B cell (primary cell): Measurements from ENCODE around the gene PDE11A. TPM values are rescaled to one million over a fixed set of nuclear protein-coding genes. Genes with fewer than 3 reads are reported as not detected.

Experiments used
- ATAC-seq: fragments of 200-7000 bp; cut with Tn5 transposase; one replicate; pipeline ENCODE4 v1.10.0; 2021; ENCODE audit warnings: low read depth, mild to moderate bottlenecking, moderate number of reproducible peaks, moderate library complexity
- CTCF ChIA-PET: fragments of 350-600 bp; sonication (Branson Sonifier 250); formaldehyde crosslinking; loops from one replicate; lab custom pipeline; 2021; ENCODE audit warnings: antibody characterized with exemption, inconsistent platforms; lab: Charles Lee
- POLR2A ChIA-PET: fragments of 350-600 bp; sonication (Branson Sonifier 250); formaldehyde crosslinking; loops from one replicate; lab custom pipeline; 2021; ENCODE audit warnings: antibody characterized with exemption; lab: Charles Lee
- DNase-seq: peaks from one replicate; pipeline ENCODE4 v3.0.0; 2013
- H2AFZ ChIP-seq: 2 replicates; pipeline ENCODE4 v1.6.1; 2012; ENCODE audit warnings: mild to moderate bottlenecking, low read depth, low read length; ENCODE audit not compliant: insufficient read depth, poor library complexity, severe bottlenecking
- H3K27ac ChIP-seq, 2 donors: 1 replicate in 1 of 2; 2 replicates in 1 of 2; pipeline ENCODE4 v1.5.1; 2012 to 2013; ENCODE audit warnings: low read length in 2 of 2, mild to moderate bottlenecking in 2 of 2, moderate library complexity in 1 of 2
- H3K27me3 ChIP-seq, 4 experiments: fragments of 200-600 bp in 1 of 4; sonication (generic) in 1 of 4; replicated peaks in 1 of 4; 1 replicate in 2 of 4; 2 replicates in 2 of 4; pipeline versions ENCODE4 v1.6.1 to v1.7.0; 2013 to 2016; ENCODE audit warnings: low read length in 3 of 4, mild to moderate bottlenecking in 2 of 4, mixed read lengths in 1 of 4, moderate library complexity in 1 of 4; ENCODE audit not compliant: insufficient read depth in 4 of 4, control insufficient read depth in 3 of 4; ENCODE audit errors: control extremely low read depth in 1 of 4
- H3K36me3 ChIP-seq, 2 experiments: replicated peaks in 1 of 2; 1 replicate in 1 of 2; 2 replicates in 1 of 2; pipeline versions ENCODE4 v1.6.1 to v1.7.1; 2013; ENCODE audit warnings: low read length in 1 of 2; ENCODE audit not compliant: insufficient read depth in 2 of 2, control insufficient read depth in 1 of 2; ENCODE audit errors: control extremely low read depth in 1 of 2, extremely low read depth in 1 of 2
- H3K4me1 ChIP-seq, 2 donors: fragments of 200-600 bp in 1 of 2; sonication (generic) in 1 of 2; 1 replicate in 1 of 2; 2 replicates in 1 of 2; pipeline versions ENCODE4 v1.5.1 to v1.6.1; 2013 to 2017; ENCODE audit warnings: low read length in 2 of 2; ENCODE audit not compliant: control insufficient read depth in 2 of 2, insufficient read depth in 2 of 2
- H3K4me2 ChIP-seq: replicated peaks from 2 replicates; pipeline ENCODE3; 2012; ENCODE audit warnings: mild to moderate bottlenecking, low read depth, low read length; ENCODE audit not compliant: poor library complexity, severe bottlenecking
- H3K4me3 ChIP-seq, 5 experiments: fragments of 200-600 bp in 1 of 5; sonication (generic) in 1 of 5; 1 replicate in 3 of 5; 2 replicates in 2 of 5; pipeline versions ENCODE4 v1.5.1 to v1.7.0; 2011 to 2016; ENCODE audit warnings: low read length in 4 of 5, mild to moderate bottlenecking in 4 of 5, low read depth in 2 of 5, control low read depth in 1 of 5, moderate library complexity in 1 of 5; ENCODE audit not compliant: insufficient read depth in 1 of 5; ENCODE audit errors: control extremely low read depth in 1 of 5, extremely low read depth in 1 of 5
- H3K79me2 ChIP-seq: fragments of 200-600 bp; sonication (generic); one replicate; pipeline ENCODE4 v1.6.0; 2016; ENCODE audit warnings: low read length; ENCODE audit not compliant: control insufficient read depth, insufficient read depth
- H3K9ac ChIP-seq: fragments of 200-600 bp; sonication (generic); 2 replicates; pipeline ENCODE4 v1.6.1; 2017; ENCODE audit warnings: mild to moderate bottlenecking, low read length, moderate library complexity
- H3K9me3 ChIP-seq, 3 donors: one replicate each; pipeline versions ENCODE4 v1.6.1 to v1.7.1; 2013; ENCODE audit warnings: low read length in 2 of 3; ENCODE audit not compliant: control insufficient read depth in 2 of 3, insufficient read depth in 1 of 3; ENCODE audit errors: control extremely low read depth in 1 of 3
- H4K20me1 ChIP-seq: 2 replicates; pipeline ENCODE4 v1.6.0; 2012; ENCODE audit warnings: mild to moderate bottlenecking, low read length; ENCODE audit not compliant: insufficient read depth, control insufficient read depth, poor library complexity, severe bottlenecking
- H3K27ac Mint-ChIP-seq: one replicate; pipeline ENCODE4 v1.8.0; 2021; ENCODE audit warnings: mixed read lengths
- H3K27me3 Mint-ChIP-seq: one replicate; pipeline ENCODE4 v1.8.0; 2021; ENCODE audit warnings: mixed read lengths
- H3K4me1 Mint-ChIP-seq: one replicate; pipeline ENCODE4 v1.8.0; 2021; ENCODE audit warnings: mixed read lengths
- H3K4me3 Mint-ChIP-seq: one replicate; pipeline ENCODE4 v1.8.0; 2021; ENCODE audit warnings: mixed read lengths
- H3K9me3 Mint-ChIP-seq: one replicate; pipeline ENCODE4 v1.8.0; 2022; ENCODE audit warnings: mixed read lengths; ENCODE audit not compliant: insufficient read depth
- EZH2 ChIP-seq: IDR thresholded peaks from 2 replicates; pipeline ENCODE4 v1.6.1; 2012; ENCODE audit warnings: borderline replicate concordance, low read depth, mild to moderate bottlenecking, moderate library complexity, low read length; ENCODE audit not compliant: insufficient read depth, poor library complexity, severe bottlenecking
- WGBS: methylation state at CpG from one replicate; pipeline ENCODE4 v1.1.5; 2013; ENCODE audit warnings: missing lambda C conversion rate; ENCODE audit not compliant: insufficient coverage; 5-methylcytosine and 5-hydroxymethylcytosine counted together
- intact Hi-C: fragments of 100-400 bp; cut with micrococcal nuclease; formaldehyde crosslinking; loops from one replicate; pipeline ENCODE4 v1.10.0; 2022
- polyA plus RNA-seq: library from polyadenylated mRNA; depleted of rRNA; stranded (reverse); fragments of >200 nt; gene quantifications from 2 replicates; pipeline ENCODE4 v1.2.3, GENCODE V29; 2012
- total RNA-seq, 2 donors: library from RNA; stranded (reverse); fragments of 120-200 nt in 1 of 2; gene quantifications; 1 replicate in 1 of 2; 2 replicates in 1 of 2; pipeline versions ENCODE4 v1.2.3 to v1.2.4, GENCODE V29; 2013 to 2022
- TF ChIP-seq, protein P1 (sequence below): fragments of 200-600 bp; IDR thresholded peaks from one replicate; pipeline ENCODE4 v1.8.0; 2022; ENCODE audit warnings: antibody characterized with exemption, mild to moderate bottlenecking

Gene PDE11A
- total and polyA plus RNA-seq, 2 donors (not counting 1 experiment from before 2014, with no cell fraction given) = 0.25 TPM; not detected in 1

DNA sequence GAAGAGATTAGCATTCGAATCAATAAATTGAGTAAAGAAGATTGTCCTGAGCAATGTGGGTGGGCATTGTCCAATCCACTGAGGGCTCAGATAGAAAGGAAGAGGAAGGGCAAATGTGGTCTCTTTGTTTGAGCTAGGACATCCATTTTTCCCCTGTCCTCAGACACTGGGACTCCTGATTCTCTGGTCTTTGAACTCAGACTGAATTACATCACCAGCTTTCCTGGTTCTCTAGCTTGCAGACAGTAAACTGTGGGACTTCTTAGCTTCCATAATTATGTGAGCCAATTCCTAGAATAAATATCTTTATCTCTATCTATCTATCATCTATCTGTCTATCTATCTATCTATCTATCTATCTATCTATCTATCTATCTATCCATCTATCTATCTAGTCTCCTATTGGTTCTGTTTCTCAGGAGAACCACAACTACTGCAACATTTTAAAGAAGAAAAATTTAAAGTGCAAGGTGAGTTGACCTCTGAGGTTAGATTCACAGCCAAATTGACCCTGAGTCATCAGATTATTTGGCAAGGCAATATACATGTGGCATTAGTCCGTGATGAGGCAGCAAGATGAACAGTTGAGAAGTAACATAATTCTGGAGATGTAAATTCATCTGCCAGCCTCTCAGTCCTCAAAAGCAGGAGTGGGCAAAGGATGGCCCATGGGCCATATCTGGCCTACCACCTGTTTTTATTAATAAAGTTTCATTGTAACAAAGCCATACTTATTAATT is 191.4 kb downstream of the PDE11A start:
- intact Hi-C loops = no loop called here
- H3K9me3 Mint-ChIP-seq = no peaks in the 10 kb centered on the region
- 100% methylated on average over 1 of the region's 2 CpGs for WGBS
- no peaks in the 10 kb centered on the region for H3K27me3 ChIP-seq
- no peak overlapping the region for H2AFZ ChIP-seq
- ChIA-PET POLR2A (no interaction called here), CTCF (no interaction called here)
- H3K9me3 ChIP-seq = no peaks in the 10 kb centered on the region
- no peak overlapping the region for H3K4me3 Mint-ChIP-seq
- H4K20me1 ChIP-seq = no peaks in the 10 kb centered on the region
- no peak overlapping the region for H3K4me2 ChIP-seq
- no peaks in the 10 kb centered on the region for H3K4me1 ChIP-seq
- H3K4me3 ChIP-seq = no peak overlapping the region
- DNase-seq (no peak), ATAC-seq (no peak)
- H3K9ac ChIP-seq = no peak overlapping the region
- no peaks in the 10 kb centered on the region for H3K79me2 ChIP-seq
- H3K27ac Mint-ChIP-seq = no peak overlapping the region
- peaks cover 3% of the 10 kb centered on the region for H3K27me3 Mint-ChIP-seq
- H3K4me1 Mint-ChIP-seq = no peaks in the 10 kb centered on the region
- no peak for TF ChIP-seq EZH2
- TF ChIP-seq, protein P1, sequence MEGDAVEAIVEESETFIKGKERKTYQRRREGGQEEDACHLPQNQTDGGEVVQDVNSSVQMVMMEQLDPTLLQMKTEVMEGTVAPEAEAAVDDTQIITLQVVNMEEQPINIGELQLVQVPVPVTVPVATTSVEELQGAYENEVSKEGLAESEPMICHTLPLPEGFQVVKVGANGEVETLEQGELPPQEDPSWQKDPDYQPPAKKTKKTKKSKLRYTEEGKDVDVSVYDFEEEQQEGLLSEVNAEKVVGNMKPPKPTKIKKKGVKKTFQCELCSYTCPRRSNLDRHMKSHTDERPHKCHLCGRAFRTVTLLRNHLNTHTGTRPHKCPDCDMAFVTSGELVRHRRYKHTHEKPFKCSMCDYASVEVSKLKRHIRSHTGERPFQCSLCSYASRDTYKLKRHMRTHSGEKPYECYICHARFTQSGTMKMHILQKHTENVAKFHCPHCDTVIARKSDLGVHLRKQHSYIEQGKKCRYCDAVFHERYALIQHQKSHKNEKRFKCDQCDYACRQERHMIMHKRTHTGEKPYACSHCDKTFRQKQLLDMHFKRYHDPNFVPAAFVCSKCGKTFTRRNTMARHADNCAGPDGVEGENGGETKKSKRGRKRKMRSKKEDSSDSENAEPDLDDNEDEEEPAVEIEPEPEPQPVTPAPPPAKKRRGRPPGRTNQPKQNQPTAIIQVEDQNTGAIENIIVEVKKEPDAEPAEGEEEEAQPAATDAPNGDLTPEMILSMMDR = no peak
- H3K27ac ChIP-seq = no peak overlapping the region
- H3K36me3 ChIP-seq = no peaks in the 10 kb centered on the region

DNA sequence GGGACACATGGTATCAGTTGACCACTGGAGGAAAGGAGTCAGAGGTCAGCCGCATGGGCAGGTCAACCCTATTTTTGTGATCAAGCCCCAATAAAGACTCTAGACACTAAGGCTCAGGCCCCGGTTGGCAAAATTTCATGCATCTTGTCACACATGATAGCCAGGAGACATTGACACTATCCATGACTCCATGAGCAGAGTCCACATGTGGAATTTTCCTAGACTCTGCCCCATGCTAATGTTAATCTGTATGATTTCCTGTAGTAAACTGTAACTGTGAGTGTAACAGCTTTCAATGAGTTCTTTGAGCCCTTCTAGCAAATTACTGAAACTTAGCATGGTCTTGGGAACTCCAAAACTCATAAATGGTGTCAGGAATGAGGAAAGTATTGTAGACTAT is 192.3 kb downstream of the PDE11A start:
- Mint-ChIP-seq H3K4me1 (no peaks in the 10 kb centered on the region), H3K9me3 (no peaks in the 10 kb centered on the region), H3K27ac (no peak overlapping the region), H3K27me3 (peaks cover 3% of the 10 kb centered on the region), H3K4me3 (no peak overlapping the region)
- Histone ChIP-seq H3K4me3 (no peak overlapping the region), H3K9me3 (no peaks in the 10 kb centered on the region), H3K4me1 (no peaks in the 10 kb centered on the region), H3K4me2 (no peak overlapping the region), H3K27me3 (no peaks in the 10 kb centered on the region), H3K36me3 (no peaks in the 10 kb centered on the region), H4K20me1 (no peaks in the 10 kb centered on the region), H2AFZ (no peak overlapping the region), H3K9ac (no peak overlapping the region), H3K79me2 (no peaks in the 10 kb centered on the region), H3K27ac (no peak overlapping the region)
- intact Hi-C loops = no loop called here
- DNase-seq (no peak), ATAC-seq (no peak)
- ChIA-PET CTCF (no interaction called here), POLR2A (no interaction called here)
- TF ChIP-seq EZH2 = no peak
- 100% methylated on average over 1 of the region's 2 CpGs for WGBS
